Smooth muscle cell (in vitro differentiated cells): ENCODE results near the gene LRRC8A. TPM values are rescaled to one million over a fixed set of nuclear protein-coding genes. Genes with fewer than 3 reads are reported as not detected.

Source experiments
- DNase-seq: peaks from one replicate; lab custom pipeline; 2025; ENCODE audit not compliant: unreplicated experiment; lab: John Stamatoyannopoulos, UW
- H2AFZ ChIP-seq: fragments of 200-600 bp; sonication (generic); 2 replicates; pipeline ENCODE4 v1.6.0; 2016; ENCODE audit warnings: antibody characterized with exemption, low read depth, mild to moderate bottlenecking
- H3F3A ChIP-seq: fragments of 200-600 bp; sonication (generic); 2 replicates; pipeline ENCODE4 v1.6.0; 2017; ENCODE audit warnings: antibody characterized with exemption, low read depth
- H3K27ac ChIP-seq: fragments of 200-600 bp; sonication (generic); 2 replicates; pipeline ENCODE4 v1.5.1; 2016; ENCODE audit warnings: low read depth, mild to moderate bottlenecking
- H3K27me3 ChIP-seq: fragments of 200-600 bp; sonication (generic); 2 replicates; pipeline ENCODE4 v1.6.1; 2016; ENCODE audit warnings: low read depth, mild to moderate bottlenecking
- H3K36me3 ChIP-seq: fragments of 200-600 bp; sonication (generic); 2 replicates; pipeline ENCODE4 v1.5.1; 2016; ENCODE audit warnings: low read depth
- H3K4me1 ChIP-seq: fragments of 200-600 bp; sonication (generic); 2 replicates; pipeline ENCODE4 v1.5.1; 2016; ENCODE audit warnings: low read depth
- H3K4me2 ChIP-seq: fragments of 200-600 bp; sonication (generic); 2 replicates; pipeline ENCODE4 v1.6.0; 2016; ENCODE audit warnings: mild to moderate bottlenecking
- H3K4me3 ChIP-seq: fragments of 200-600 bp; sonication (generic); 2 replicates; pipeline ENCODE4 v1.5.1; 2016; ENCODE audit warnings: mild to moderate bottlenecking
- H3K79me2 ChIP-seq: fragments of 200-600 bp; sonication (generic); 2 replicates; pipeline ENCODE4 v1.6.0; 2016; ENCODE audit warnings: low read depth, mild to moderate bottlenecking
- H3K9ac ChIP-seq: fragments of 200-600 bp; sonication (generic); 2 replicates; pipeline ENCODE4 v1.6.0; 2016; ENCODE audit warnings: low read depth
- H3K9me3 ChIP-seq: fragments of 200-600 bp; sonication (generic); replicated peaks from 2 replicates; pipeline ENCODE4 v1.5.1; 2016; ENCODE audit warnings: low read depth
- H4K20me1 ChIP-seq: fragments of 200-600 bp; sonication (generic); 2 replicates; pipeline ENCODE4 v1.6.0; 2016; ENCODE audit warnings: low read depth
- CTCF ChIP-seq: fragments of 200-600 bp; sonication (generic); IDR thresholded peaks from 2 replicates; pipeline ENCODE4 v1.5.1; 2017; ENCODE audit warnings: borderline replicate concordance, mild to moderate bottlenecking, antibody characterized with exemption; ENCODE audit not compliant: insufficient read depth, poor library complexity, severe bottlenecking
- WGBS: methylation state at CpG from one replicate; pipeline ENCODE4 v1.1.7; 2016; ENCODE audit warnings: low lambda C conversion rate; 5-methylcytosine and 5-hydroxymethylcytosine counted together
- polyA plus RNA-seq: library from polyadenylated mRNA; unstranded; fragments of >200 nt; fragmentation: Nextera tagmentation; extraction: Ambion mirVana; gene quantifications from 2 replicates; pipeline ENCODE4 v1.2.1, GENCODE V29; 2016
- total RNA-seq: library from RNA; depleted of rRNA; stranded (reverse); fragments of >200 nt; gene quantifications from 2 replicates; pipeline ENCODE4 v1.2.3, GENCODE V29; 2014

Gene LRRC8A
- total RNA-seq (44.9 and 50.1 TPM in 2 replicates), polyA plus RNA-seq (48.6 and 58.3 TPM in 2 replicates)

- Histone ChIP-seq H3K79me2 (peaks cover 57% of the 10 kb centered on the region), H3K9ac (peak within 1 kb of the TSS; percentile 93), H3K9me3 (no peaks in the 10 kb centered on the region), H3K36me3 (no peaks in the 10 kb centered on the region), H3K4me1 (peaks cover 13% of the 10 kb centered on the region), H4K20me1 (peaks cover 46% of the 10 kb centered on the region), H3K27me3 (no peaks in the 10 kb centered on the region), H3K4me2 (peak within 1 kb of the TSS; percentile 95), H3K4me3 (peak within 1 kb of the TSS; percentile 77), H2AFZ (peak within 1 kb of the TSS; percentile 79), H3K27ac (peak within 1 kb of the TSS; percentile 83), H3F3A (peaks cover 3% of the 10 kb centered on the region)
- peak; percentile 88 for DNase-seq
- WGBS: under 1% methylated on average over 44 of the region's 70 CpGs
- no peak for TF ChIP-seq CTCF
Measured at GRCh38 chr9:128881884-128882676, at the start of gene LRRC8A, which contains the start of gene KYAT1. Gene LRRC8A, plus strand, starts transcription at chr9:128882133. Its CDS starts 25,032 bp downstream, at chr9:128907165. Gene KYAT1, minus strand, starts transcription at chr9:128881950. Its CDS starts 36,545 bp downstream, at chr9:128845405.

DNA sequence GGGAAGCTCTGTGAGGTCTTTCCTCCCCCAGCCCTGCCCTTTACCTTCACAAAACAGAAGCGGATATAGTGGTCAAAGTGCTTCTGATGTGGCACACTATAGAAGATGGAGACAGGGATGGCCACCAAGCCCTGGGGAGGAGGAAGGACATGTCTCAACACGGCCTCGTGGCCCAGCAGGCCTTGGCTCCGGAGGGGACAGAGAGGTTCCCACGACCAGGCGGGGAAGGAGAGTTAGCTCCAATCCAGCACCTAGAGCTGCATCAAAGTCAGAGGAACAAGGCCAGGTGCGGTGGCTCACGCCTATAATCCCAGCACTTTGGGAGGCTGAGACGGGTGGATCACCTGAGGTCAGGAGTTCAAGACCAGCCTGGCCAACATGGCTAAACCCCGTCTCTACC is 48.2 kb upstream of the LRRC8A start:
- Histone ChIP-seq H2AFZ (no peak overlapping the region), H3K27ac (no peak overlapping the region), H3F3A (no peaks in the 10 kb centered on the region), H3K4me2 (no peak overlapping the region), H3K4me1 (peaks cover 6% of the 10 kb centered on the region), H3K4me3 (no peak overlapping the region), H3K79me2 (no peaks in the 10 kb centered on the region), H3K27me3 (no peaks in the 10 kb centered on the region), H3K9me3 (no peaks in the 10 kb centered on the region), H3K9ac (no peak overlapping the region), H3K36me3 (no peaks in the 10 kb centered on the region), H4K20me1 (no peaks in the 10 kb centered on the region)
- no peak for TF ChIP-seq CTCF
- 93% methylated on average over 10 of the region's 10 CpGs for WGBS
- DNase-seq: no peak

GRCh38 chr9:128835246-128836210 is 46.4 kb upstream of the LRRC8A start:
- no peaks in the 10 kb centered on the region for H3K79me2 ChIP-seq
- no peak for TF ChIP-seq CTCF
- no peaks in the 10 kb centered on the region for H3K4me1 ChIP-seq
- DNase-seq: no peak
- no peak overlapping the region for H3K4me2 ChIP-seq
- no peak overlapping the region for H3K9ac ChIP-seq
- no peaks in the 10 kb centered on the region for H3F3A ChIP-seq
- no peaks in the 10 kb centered on the region for H3K27me3 ChIP-seq
- no peak overlapping the region for H3K27ac ChIP-seq
- no peak overlapping the region for H2AFZ ChIP-seq
- WGBS: 98% methylated on average over 28 of the region's 28 CpGs
- no peaks in the 10 kb centered on the region for H4K20me1 ChIP-seq
- no peaks in the 10 kb centered on the region for H3K9me3 ChIP-seq
- H3K36me3 ChIP-seq: no peaks in the 10 kb centered on the region
- no peak overlapping the region for H3K4me3 ChIP-seq
